GM23248 (cell line): ENCODE data around the gene ZBTB32. TPM values are rescaled to one million over a fixed set of nuclear protein-coding genes. Genes with fewer than 3 reads are reported as not detected.

ENCODE experiments used
- DNase-seq: peaks from one replicate; pipeline ENCODE4 v3.0.0-alpha.2; 2015
- H2AFZ ChIP-seq: fragments of 200-600 bp; sonication (generic); 2 replicates; pipeline ENCODE4 v1.6.1; 2016; ENCODE audit warnings: antibody characterized with exemption
- H3F3A ChIP-seq: fragments of 200-600 bp; sonication (generic); 2 replicates; pipeline ENCODE4 v1.6.1; 2016; ENCODE audit warnings: mild to moderate bottlenecking, antibody characterized with exemption, mixed run types; ENCODE audit not compliant: insufficient read depth
- H3K27ac ChIP-seq: fragments of 200-600 bp; sonication (generic); 2 replicates; pipeline ENCODE4 v1.5.1; 2016; ENCODE audit warnings: mild to moderate bottlenecking
- H3K27me3 ChIP-seq: fragments of 200-600 bp; sonication (generic); replicated peaks from 2 replicates; pipeline ENCODE4 v1.6.1; 2016; ENCODE audit warnings: mild to moderate bottlenecking; ENCODE audit not compliant: insufficient read depth
- H3K36me3 ChIP-seq: fragments of 200-600 bp; sonication (generic); 2 replicates; pipeline ENCODE4 v1.6.1; 2016; ENCODE audit warnings: low read depth, mild to moderate bottlenecking
- H3K4me1 ChIP-seq: fragments of 200-600 bp; sonication (generic); 2 replicates; pipeline ENCODE4 v1.6.1; 2016; ENCODE audit warnings: mild to moderate bottlenecking; ENCODE audit not compliant: insufficient read depth
- H3K4me2 ChIP-seq: fragments of 200-600 bp; sonication (generic); one replicate; pipeline ENCODE4 v1.6.1; 2016; ENCODE audit warnings: mild to moderate bottlenecking; ENCODE audit not compliant: unreplicated experiment
- H3K4me3 ChIP-seq: fragments of 200-600 bp; sonication (generic); 2 replicates; pipeline ENCODE4 v1.5.1; 2016; ENCODE audit warnings: mild to moderate bottlenecking
- H3K79me2 ChIP-seq: fragments of 200-600 bp; sonication (generic); 2 replicates; pipeline ENCODE4 v1.6.1; 2016; ENCODE audit warnings: mild to moderate bottlenecking; ENCODE audit not compliant: insufficient read depth
- H3K9ac ChIP-seq: fragments of 200-600 bp; sonication (generic); 2 replicates; pipeline ENCODE4 v1.6.1; 2016; ENCODE audit warnings: mild to moderate bottlenecking
- H3K9me2 ChIP-seq: fragments of 200-600 bp; sonication (generic); 2 replicates; pipeline ENCODE4 v1.6.1; 2016; ENCODE audit warnings: mixed run types, mild to moderate bottlenecking, moderate library complexity; ENCODE audit not compliant: insufficient read depth
- H3K9me3 ChIP-seq: fragments of 200-600 bp; sonication (generic); one replicate; pipeline ENCODE4 v1.6.1; 2017; ENCODE audit warnings: low read depth
- H4K20me1 ChIP-seq: fragments of 200-600 bp; sonication (generic); 2 replicates; pipeline ENCODE4 v1.6.0; 2016; ENCODE audit not compliant: insufficient read depth
- EZH2 ChIP-seq: fragments of 200-600 bp; sonication (generic); IDR thresholded peaks from 2 replicates; pipeline ENCODE4 v1.6.1; 2018; ENCODE audit warnings: antibody characterized with exemption, mild to moderate bottlenecking; ENCODE audit not compliant: insufficient read depth, poor library complexity, severe bottlenecking
- EZH2phosphoT487 ChIP-seq: fragments of 200-600 bp; sonication (generic); IDR thresholded peaks from 2 replicates; pipeline ENCODE4 v1.6.1; 2018; ENCODE audit warnings: antibody characterized with exemption, moderate library complexity, mild to moderate bottlenecking, low read depth; ENCODE audit not compliant: insufficient read depth
- WGBS, 2 experiments: methylation state at CpG; one replicate each; pipeline ENCODE4 v1.1.6; 2015 to 2017; ENCODE audit warnings: low lambda C conversion rate in 2 of 2, low coverage in 1 of 2; ENCODE audit errors: missing lambda C conversion rate in 2 of 2; 5-methylcytosine and 5-hydroxymethylcytosine counted together
- in situ Hi-C: fragments of 300-500 bp; cut with MboI; formaldehyde crosslinking; loops from 2 replicates; pipeline ENCODE4 v1.15.0; 2020
- polyA plus RNA-seq: library from polyadenylated mRNA; unstranded; fragments of >200 nt; fragmentation: Nextera tagmentation; extraction: Ambion mirVana; gene quantifications from 2 replicates; pipeline ENCODE4 v1.2.1, GENCODE V29; 2016
- total RNA-seq: library from RNA; depleted of rRNA; stranded (reverse); fragments of >200 nt; shearing (Covaris generic); gene quantifications from 2 replicates; pipeline ENCODE4 v1.2.3, GENCODE V29; 2014

The ZBTB32 gene
- total and polyA plus RNA-seq, 2 experiments from 2014 or later = not detected

- Histone ChIP-seq H3F3A (no peaks in the 10 kb centered on the region; the same call in 1 of the 2 replicates), H3K4me1 (no peaks in the 10 kb centered on the region), H2AFZ (no peak overlapping the region), H3K36me3 (no peaks in the 10 kb centered on the region), H3K9me2 (no peaks in the 10 kb centered on the region), H3K27ac (no peak overlapping the region), H3K9ac (no peak overlapping the region), H3K4me2 (no peak overlapping the region), H3K27me3 (no peaks in the 10 kb centered on the region), H3K79me2 (peaks cover 18% of the 10 kb centered on the region), H3K4me3 (no peak overlapping the region), H4K20me1 (no peaks in the 10 kb centered on the region), H3K9me3 (no peaks in the 10 kb centered on the region)
- TF ChIP-seq EZH2 (no peak), EZH2phosphoT487 (no peak)
- 69 to 71% methylated on average over 12 of the region's 12 CpGs for WGBS, 2 experiments
- in situ Hi-C loops = no loop called here
- no peak for DNase-seq
Observed at GRCh38 chr19:35713904-35714495, 9.6 kb downstream of the ZBTB32 start.

GRCh38 chr19:35714601-35715354 lies 10.4 kb downstream of the ZBTB32 start:
- 70 to 71% methylated on average over 14 of the region's 14 CpGs for WGBS, 2 experiments
- no peaks in the 10 kb centered on the region for H4K20me1 ChIP-seq
- in situ Hi-C loops = no loop called here

GRCh38 chr19:35715355-35715809 lies 11.0 kb downstream of the ZBTB32 start:
- Histone ChIP-seq H3K4me3 (no peak overlapping the region), H3K79me2 (peaks cover 31% of the 10 kb centered on the region), H3K4me1 (no peaks in the 10 kb centered on the region), H2AFZ (no peak overlapping the region), H3K36me3 (no peaks in the 10 kb centered on the region), H3K9me3 (no peaks in the 10 kb centered on the region), H3F3A (no peaks in the 10 kb centered on the region; the same call in 1 of the 2 replicates), H3K9ac (no peak overlapping the region), H3K27me3 (no peaks in the 10 kb centered on the region), H3K27ac (no peak overlapping the region), H3K4me2 (no peak overlapping the region), H4K20me1 (no peaks in the 10 kb centered on the region), H3K9me2 (no peaks in the 10 kb centered on the region)
- in situ Hi-C loops = no loop called here
- no peak for TF ChIP-seq EZH2phosphoT487
- TF ChIP-seq EZH2 = no peak
- no peak for DNase-seq
- 75 to 76% methylated on average over 7 of the region's 7 CpGs for WGBS, 2 experiments

More at GRCh38 chr19:35714601-35715354, 10.4 kb downstream of the ZBTB32 start:
- H3K9ac ChIP-seq = no peak overlapping the region
- TF ChIP-seq EZH2phosphoT487 (no peak), EZH2 (no peak)
- no peak overlapping the region for H3K4me3 ChIP-seq
- H3K4me2 ChIP-seq = no peak overlapping the region
- no peaks in the 10 kb centered on the region for H3K36me3 ChIP-seq
- H2AFZ ChIP-seq = no peak overlapping the region
- peaks cover 25% of the 10 kb centered on the region for H3K79me2 ChIP-seq
- H3K4me1 ChIP-seq = no peaks in the 10 kb centered on the region
- H3K27me3 ChIP-seq = no peaks in the 10 kb centered on the region
- no peak for DNase-seq
- H3F3A ChIP-seq = no peaks in the 10 kb centered on the region; the same call in 1 of the 2 replicates
- H3K9me3 ChIP-seq = no peaks in the 10 kb centered on the region
- no peak overlapping the region for H3K27ac ChIP-seq
- H3K9me2 ChIP-seq = no peaks in the 10 kb centered on the region

GRCh38 chr19:35715981-35716800 lies 11.8 kb downstream of the ZBTB32 start:
- peak; percentile 71 for DNase-seq

More at GRCh38 chr19:35715981-35716800, 11.8 kb downstream of the ZBTB32 start:
- 2 to 5% methylated on average over 42 to 52 of the region's 52 CpGs for WGBS, 2 experiments
- Histone ChIP-seq H3K36me3 (no peaks in the 10 kb centered on the region), H3K27ac (peak overlapping the region; percentile 38), H3K4me3 (peak overlapping the region; percentile 82), H3K4me1 (no peaks in the 10 kb centered on the region), H3K79me2 (peaks cover 36% of the 10 kb centered on the region), H3K4me2 (peak overlapping the region; percentile 86), H2AFZ (peak overlapping the region; percentile 90), H3K9me2 (no peaks in the 10 kb centered on the region), H3K27me3 (no peaks in the 10 kb centered on the region), H3F3A (no peaks in the 10 kb centered on the region; the same call in 1 of the 2 replicates), H4K20me1 (no peaks in the 10 kb centered on the region), H3K9ac (peak overlapping the region; percentile 74), H3K9me3 (no peaks in the 10 kb centered on the region)
- in situ Hi-C loops = no loop called here
- TF ChIP-seq EZH2 (no peak), EZH2phosphoT487 (no peak)
